ENCODE measurements around the gene CDC73.

- TF ChIP-seq CTCF (IDR thresholded peaks at IDR 0.05; ENCODE audit: low read depth, low read length) (no peak), EZH2phosphoT487 (IDR thresholded peaks at IDR 0.05; ENCODE audit: low read depth) (no peak)
These were observed 119.4 kb downstream of the CDC73 start for GRCh38 chr1:193241132-193241827.

Measured in OCI-LY3 (cell line).